Loucy (cell line): Measurements from ENCODE around the gene PDE5A.

Experiments used
- H2AFZ ChIP-seq: fragments of 200-600 bp; sonication (generic); 2 replicates; pipeline ENCODE4 v1.6.0; 2016; ENCODE audit warnings: antibody characterized with exemption, mild to moderate bottlenecking, low read length, moderate library complexity
- H3F3A ChIP-seq: fragments of 200-600 bp; 2 replicates; pipeline ENCODE4 v1.6.0; 2016; ENCODE audit warnings: antibody characterized with exemption, low read depth, mild to moderate bottlenecking
- H3K27me3 ChIP-seq: fragments of 200-600 bp; sonication (generic); 2 replicates; pipeline ENCODE4 v1.6.1; 2014; ENCODE audit warnings: low read length, mild to moderate bottlenecking; ENCODE audit not compliant: insufficient read depth, poor library complexity, severe bottlenecking
- H3K36me3 ChIP-seq: fragments of 200-600 bp; sonication (generic); 2 replicates; pipeline ENCODE4 v1.6.1; 2016; ENCODE audit warnings: low read length; ENCODE audit not compliant: insufficient read depth
- H3K4me1 ChIP-seq: fragments of 200-600 bp; sonication (generic); 2 replicates; pipeline ENCODE4 v1.5.1; 2014; ENCODE audit warnings: low read length, mild to moderate bottlenecking; ENCODE audit not compliant: insufficient read depth, poor library complexity, severe bottlenecking
- H3K4me2 ChIP-seq: fragments of 200-600 bp; sonication (generic); 2 replicates; pipeline ENCODE4 v1.6.0; 2014; ENCODE audit warnings: antibody characterized with exemption, low read length, low read depth, mild to moderate bottlenecking; ENCODE audit not compliant: poor library complexity, severe bottlenecking
- H3K4me3 ChIP-seq: fragments of 200-600 bp; sonication (generic); 2 replicates; pipeline ENCODE4 v1.5.1; 2014; ENCODE audit warnings: low read length, mild to moderate bottlenecking, mixed read lengths; ENCODE audit not compliant: poor library complexity, severe bottlenecking
- H3K79me2 ChIP-seq: fragments of 200-600 bp; sonication (generic); 2 replicates; pipeline ENCODE4 v1.6.1; 2014; ENCODE audit warnings: low read length; ENCODE audit not compliant: insufficient read depth
- H3K9ac ChIP-seq: fragments of 200-600 bp; sonication (generic); 2 replicates; pipeline ENCODE4 v1.6.0; 2014; ENCODE audit warnings: mild to moderate bottlenecking, low read depth, low read length, moderate library complexity; ENCODE audit not compliant: poor library complexity, severe bottlenecking
- H3K9me2 ChIP-seq: fragments of 200-600 bp; sonication (generic); replicated peaks from 2 replicates; pipeline ENCODE4 v1.6.1; 2016; ENCODE audit warnings: low read depth, low read length, mixed read lengths
- H3K9me3 ChIP-seq: fragments of 200-600 bp; sonication (generic); 2 replicates; pipeline ENCODE4 v1.6.1; 2014; ENCODE audit warnings: mild to moderate bottlenecking, antibody characterized with exemption, low read length, low read depth; ENCODE audit not compliant: insufficient read depth
- H4K20me1 ChIP-seq: fragments of 200-600 bp; sonication (generic); 2 replicates; pipeline ENCODE4 v1.6.0; 2014; ENCODE audit warnings: antibody characterized with exemption, low read length, mild to moderate bottlenecking; ENCODE audit not compliant: insufficient read depth, poor library complexity, severe bottlenecking
- EZH2phosphoT487 ChIP-seq: fragments of 200-600 bp; IDR thresholded peaks from 2 replicates; pipeline ENCODE4 v1.6.1; 2018; ENCODE audit warnings: antibody characterized with exemption, mild to moderate bottlenecking, moderate library complexity, borderline replicate concordance
- TF ChIP-seq, protein P1 (sequence below): fragments of 200-600 bp; sonication (generic); conservative IDR thresholded peaks from 2 replicates; pipeline ENCODE4 v1.5.1; 2014; ENCODE audit warnings: mild to moderate bottlenecking, antibody characterized with exemption, low read length

Gene PDE5A

DNA sequence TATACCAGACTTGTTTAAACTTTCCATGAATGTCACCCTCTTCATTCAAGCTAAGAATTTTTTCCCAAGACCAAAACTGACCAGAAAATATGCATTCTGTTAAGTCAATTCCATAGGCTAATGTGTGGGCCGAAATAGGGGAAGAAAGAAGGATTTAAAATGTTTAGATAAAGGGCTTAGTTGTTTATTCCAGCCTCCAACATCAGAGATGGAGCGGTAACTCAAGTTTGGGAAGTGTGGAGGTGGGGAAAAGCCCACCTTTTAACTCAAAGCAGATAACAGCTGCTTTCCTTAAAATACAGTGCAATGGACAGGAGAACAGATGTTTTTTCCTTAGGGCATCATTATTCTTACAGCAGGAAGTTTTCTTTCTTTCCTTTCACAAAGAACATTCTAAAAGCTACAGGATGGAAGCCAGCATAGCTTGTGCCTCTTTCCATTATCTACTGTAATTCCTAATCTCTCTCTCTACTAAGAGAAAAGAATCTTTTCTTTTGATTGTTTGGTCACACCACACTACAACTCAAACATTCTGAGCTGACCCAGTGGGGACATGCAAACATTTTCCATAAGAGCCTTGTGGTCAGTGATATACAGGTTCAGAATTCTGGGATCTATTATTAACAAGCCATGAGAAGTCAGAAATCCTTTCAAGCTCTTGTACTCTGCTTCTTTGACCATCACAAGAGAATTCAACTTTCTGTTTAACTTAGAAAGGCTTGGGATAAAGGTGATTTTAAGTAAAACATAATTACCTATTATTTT is 101.6 kb downstream of the PDE5A start:
- Histone ChIP-seq H3K9me2 (no peaks in the 10 kb centered on the region), H3K9me3 (no peaks in the 10 kb centered on the region), H3K9ac (no peak overlapping the region), H3K4me3 (no peak overlapping the region), H2AFZ (no peak overlapping the region), H4K20me1 (no peaks in the 10 kb centered on the region), H3K27me3 (no peaks in the 10 kb centered on the region), H3K79me2 (no peaks in the 10 kb centered on the region), H3F3A (no peaks in the 10 kb centered on the region), H3K36me3 (no peaks in the 10 kb centered on the region), H3K4me1 (no peaks in the 10 kb centered on the region), H3K4me2 (no peak overlapping the region)
- TF ChIP-seq EZH2phosphoT487: no peak
- TF ChIP-seq, protein P1, sequence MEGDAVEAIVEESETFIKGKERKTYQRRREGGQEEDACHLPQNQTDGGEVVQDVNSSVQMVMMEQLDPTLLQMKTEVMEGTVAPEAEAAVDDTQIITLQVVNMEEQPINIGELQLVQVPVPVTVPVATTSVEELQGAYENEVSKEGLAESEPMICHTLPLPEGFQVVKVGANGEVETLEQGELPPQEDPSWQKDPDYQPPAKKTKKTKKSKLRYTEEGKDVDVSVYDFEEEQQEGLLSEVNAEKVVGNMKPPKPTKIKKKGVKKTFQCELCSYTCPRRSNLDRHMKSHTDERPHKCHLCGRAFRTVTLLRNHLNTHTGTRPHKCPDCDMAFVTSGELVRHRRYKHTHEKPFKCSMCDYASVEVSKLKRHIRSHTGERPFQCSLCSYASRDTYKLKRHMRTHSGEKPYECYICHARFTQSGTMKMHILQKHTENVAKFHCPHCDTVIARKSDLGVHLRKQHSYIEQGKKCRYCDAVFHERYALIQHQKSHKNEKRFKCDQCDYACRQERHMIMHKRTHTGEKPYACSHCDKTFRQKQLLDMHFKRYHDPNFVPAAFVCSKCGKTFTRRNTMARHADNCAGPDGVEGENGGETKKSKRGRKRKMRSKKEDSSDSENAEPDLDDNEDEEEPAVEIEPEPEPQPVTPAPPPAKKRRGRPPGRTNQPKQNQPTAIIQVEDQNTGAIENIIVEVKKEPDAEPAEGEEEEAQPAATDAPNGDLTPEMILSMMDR: no peak

DNA sequence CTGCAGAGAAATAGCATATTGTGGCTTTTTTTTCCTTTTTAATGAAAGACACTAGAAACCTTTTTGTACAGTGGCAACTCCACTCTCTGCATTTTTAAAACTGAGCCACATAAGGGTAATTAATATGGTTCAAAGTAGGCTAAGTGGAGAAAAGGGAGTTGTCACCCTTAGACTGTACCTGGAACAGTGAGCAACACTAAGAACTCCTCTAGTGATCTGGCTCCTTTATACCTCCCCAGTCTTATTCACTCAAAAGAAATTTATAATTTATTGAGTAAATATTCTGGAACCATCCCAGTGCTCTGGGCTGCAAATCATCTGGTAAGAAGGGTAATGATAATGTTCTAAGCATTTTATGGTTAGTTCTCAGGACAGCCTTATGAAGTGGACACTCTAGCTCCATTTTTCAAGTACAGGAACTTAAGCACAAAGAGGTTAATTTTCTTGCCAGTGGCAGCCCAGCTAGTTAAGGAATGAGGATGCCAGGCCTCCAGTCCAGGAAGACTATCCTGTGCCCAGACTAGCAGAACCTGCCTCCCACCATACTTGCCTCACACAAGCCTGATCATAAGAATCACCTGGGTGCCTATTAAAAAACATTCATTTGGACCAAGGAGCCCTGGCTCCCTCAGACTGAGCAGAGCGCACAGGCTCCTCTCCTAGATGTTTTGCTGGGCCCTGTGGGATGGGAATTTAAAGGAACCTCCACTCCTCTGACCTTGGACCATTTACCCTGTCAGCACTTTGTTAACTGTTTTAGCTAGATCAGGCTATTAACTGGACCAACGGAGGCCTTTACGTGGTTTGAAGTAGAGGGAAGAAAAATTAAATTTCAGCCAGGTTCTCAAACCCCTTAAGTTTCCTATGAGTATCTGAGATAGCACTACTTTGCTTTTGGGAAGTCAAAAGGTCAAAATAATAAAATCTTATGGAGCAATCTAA is 102.6 kb downstream of the PDE5A start:
- H3K9ac ChIP-seq: no peak overlapping the region
- H4K20me1 ChIP-seq: no peaks in the 10 kb centered on the region
- no peaks in the 10 kb centered on the region for H3K9me2 ChIP-seq
- H3K4me1 ChIP-seq: no peaks in the 10 kb centered on the region
- no peaks in the 10 kb centered on the region for H3K9me3 ChIP-seq
- TF ChIP-seq, protein P1: no peak
- TF ChIP-seq EZH2phosphoT487: no peak
- H2AFZ ChIP-seq: no peak overlapping the region
- no peaks in the 10 kb centered on the region for H3K36me3 ChIP-seq
- no peaks in the 10 kb centered on the region for H3K27me3 ChIP-seq
- H3F3A ChIP-seq: no peaks in the 10 kb centered on the region
- no peak overlapping the region for H3K4me3 ChIP-seq
- H3K79me2 ChIP-seq: no peaks in the 10 kb centered on the region
- no peak overlapping the region for H3K4me2 ChIP-seq

DNA sequence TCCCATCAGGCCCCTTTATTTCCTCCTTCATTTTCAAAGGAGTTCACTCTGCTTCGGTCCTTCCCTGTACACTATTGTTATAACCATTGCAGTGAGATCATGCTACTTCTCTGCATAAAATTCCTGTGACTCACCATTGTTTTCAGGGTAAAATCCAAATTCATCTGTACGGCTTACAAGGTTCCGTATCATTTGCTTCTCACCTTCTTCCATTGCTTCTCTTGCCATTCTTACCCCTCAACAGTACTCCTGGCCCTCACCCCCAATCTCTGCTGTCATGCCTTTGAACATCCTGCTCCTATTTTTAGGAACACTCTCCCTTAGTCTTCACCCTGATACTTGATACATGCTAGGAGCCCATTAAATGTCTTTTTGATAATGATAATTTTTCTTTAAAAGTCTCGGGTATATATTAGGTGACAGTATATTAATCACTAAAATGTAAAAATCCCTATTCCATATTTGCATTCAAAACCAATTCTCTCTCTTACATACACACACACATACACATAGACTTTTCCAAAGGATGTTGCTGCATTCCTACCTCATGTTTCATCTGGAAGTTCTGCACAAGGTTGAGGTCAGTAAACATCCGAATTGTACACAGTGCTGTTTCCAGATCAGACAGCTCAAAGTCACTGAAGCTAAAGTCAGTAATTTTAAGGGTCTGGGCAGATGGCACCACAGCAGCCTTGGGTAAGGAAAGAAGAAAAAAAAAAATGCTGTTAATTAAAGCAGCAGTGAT is 103.4 kb downstream of the PDE5A start:
- no peaks in the 10 kb centered on the region for H3F3A ChIP-seq
- no peak overlapping the region for H3K9ac ChIP-seq
- no peak overlapping the region for H2AFZ ChIP-seq
- no peak overlapping the region for H3K4me2 ChIP-seq
- no peak overlapping the region for H3K4me3 ChIP-seq
- H3K79me2 ChIP-seq: no peaks in the 10 kb centered on the region
- no peaks in the 10 kb centered on the region for H4K20me1 ChIP-seq
- TF ChIP-seq, protein P1: no peak
- TF ChIP-seq EZH2phosphoT487: no peak
- no peaks in the 10 kb centered on the region for H3K4me1 ChIP-seq
- no peaks in the 10 kb centered on the region for H3K9me3 ChIP-seq
- peaks cover 4% of the 10 kb centered on the region; the same call in 1 of the 2 replicates for H3K36me3 ChIP-seq
- H3K9me2 ChIP-seq: no peaks in the 10 kb centered on the region
- no peaks in the 10 kb centered on the region for H3K27me3 ChIP-seq
